Measurements from ENCODE around the gene C1orf226.

C1orf226 gene

GRCh38 chr1:162365284-162366020 lies 16.1 kb upstream of the C1orf226 start:
- no peak for DNase-seq (ENCODE audit: low read depth in 2 of 2)

- no peak for DNase-seq (ENCODE audit: low read depth in 2 of 2)
These were observed 15.4 kb upstream of the C1orf226 start for GRCh38 chr1:162366149-162366548.

- no peak for DNase-seq (ENCODE audit: low read depth in 2 of 2)
These were observed 14.9 kb upstream of the C1orf226 start for GRCh38 chr1:162366671-162367070.

GRCh38 chr1:162367073-162367472 lies 14.5 kb upstream of the C1orf226 start:
- no peak for DNase-seq (ENCODE audit: low read depth in 2 of 2)

GRCh38 chr1:162367772-162368171 lies 13.8 kb upstream of the C1orf226 start:
- DNase-seq (ENCODE audit: low read depth in 2 of 2), result no peak

GRCh38 chr1:162368451-162368850 lies 13.1 kb upstream of the C1orf226 start:
- DNase-seq (ENCODE audit: low read depth in 2 of 2), result no peak

GRCh38 chr1:162369571-162369970 lies 12.0 kb upstream of the C1orf226 start:
- no peak for DNase-seq (ENCODE audit: low read depth in 2 of 2)

GRCh38 chr1:162370161-162370560 lies 11.4 kb upstream of the C1orf226 start:
- DNase-seq (ENCODE audit: low read depth in 2 of 2), result no peak

GRCh38 chr1:162370721-162371120 lies 10.8 kb upstream of the C1orf226 start:
- DNase-seq (ENCODE audit: low read depth in 2 of 2), result no peak

GRCh38 chr1:162371611-162372010 lies 9.9 kb upstream of the C1orf226 start:
- no peak for DNase-seq (ENCODE audit: low read depth in 2 of 2)

GRCh38 chr1:162372159-162373071 lies 9.1 kb upstream of the C1orf226 start:
- DNase-seq (ENCODE audit: low read depth in 2 of 2), result no peak

- no peak for DNase-seq (ENCODE audit: low read depth in 2 of 2)
These were observed 8.5 kb upstream of the C1orf226 start for GRCh38 chr1:162373072-162373427.

- no peak for DNase-seq (ENCODE audit: low read depth in 2 of 2)
These were observed 7.8 kb upstream of the C1orf226 start for GRCh38 chr1:162373541-162374260.

- DNase-seq (ENCODE audit: low read depth in 2 of 2), result no peak
These were observed 7.1 kb upstream of the C1orf226 start for GRCh38 chr1:162374406-162374805.

- no peak for DNase-seq (ENCODE audit: low read depth in 2 of 2)
These were observed 6.1 kb upstream of the C1orf226 start for GRCh38 chr1:162375463-162375862.

GRCh38 chr1:162376691-162377090 lies 4.8 kb upstream of the C1orf226 start, which contains the start of gene SPATA46:
SPATA46 (minus strand) TSS chr1:162376854; CDS start chr1:162376790, 64 bp downstream.
- DNase-seq (ENCODE audit: low read depth in 2 of 2), result no peak

- DNase-seq (ENCODE audit: low read depth in 2 of 2), result no peak
These were observed 1.3 kb upstream of the C1orf226 start for GRCh38 chr1:162380061-162380846.

- no peak for DNase-seq (ENCODE audit: low read depth in 2 of 2)
These were observed 618 bp downstream of the C1orf226 start for GRCh38 chr1:162381941-162382750.

- no peak for DNase-seq (ENCODE audit: low read depth in 2 of 2)
These were observed 1.6 kb downstream of the C1orf226 start for GRCh38 chr1:162383091-162383490.

GRCh38 chr1:162383516-162383915 lies 2.0 kb downstream of the C1orf226 start:
- DNase-seq (ENCODE audit: low read depth in 2 of 2), result no peak

- no peak for DNase-seq (ENCODE audit: low read depth in 2 of 2)
These were observed 2.6 kb downstream of the C1orf226 start for GRCh38 chr1:162384116-162384515.
